Left forelimb (tissue), 1 donor: Measurements from ENCODE around the gene CLCN2.
"Not testable (repeated sequence)": the region's sequence is repeated elsewhere in the genome, so short reads cannot be mapped to it uniquely, and the experiment has no call there.

Experiments used
- DNase-seq: peaks from one replicate; pipeline ENCODE4 v3.0.0-alpha.2; 2018; ENCODE audit warnings: low spot score

The CLCN2 gene

DNA sequence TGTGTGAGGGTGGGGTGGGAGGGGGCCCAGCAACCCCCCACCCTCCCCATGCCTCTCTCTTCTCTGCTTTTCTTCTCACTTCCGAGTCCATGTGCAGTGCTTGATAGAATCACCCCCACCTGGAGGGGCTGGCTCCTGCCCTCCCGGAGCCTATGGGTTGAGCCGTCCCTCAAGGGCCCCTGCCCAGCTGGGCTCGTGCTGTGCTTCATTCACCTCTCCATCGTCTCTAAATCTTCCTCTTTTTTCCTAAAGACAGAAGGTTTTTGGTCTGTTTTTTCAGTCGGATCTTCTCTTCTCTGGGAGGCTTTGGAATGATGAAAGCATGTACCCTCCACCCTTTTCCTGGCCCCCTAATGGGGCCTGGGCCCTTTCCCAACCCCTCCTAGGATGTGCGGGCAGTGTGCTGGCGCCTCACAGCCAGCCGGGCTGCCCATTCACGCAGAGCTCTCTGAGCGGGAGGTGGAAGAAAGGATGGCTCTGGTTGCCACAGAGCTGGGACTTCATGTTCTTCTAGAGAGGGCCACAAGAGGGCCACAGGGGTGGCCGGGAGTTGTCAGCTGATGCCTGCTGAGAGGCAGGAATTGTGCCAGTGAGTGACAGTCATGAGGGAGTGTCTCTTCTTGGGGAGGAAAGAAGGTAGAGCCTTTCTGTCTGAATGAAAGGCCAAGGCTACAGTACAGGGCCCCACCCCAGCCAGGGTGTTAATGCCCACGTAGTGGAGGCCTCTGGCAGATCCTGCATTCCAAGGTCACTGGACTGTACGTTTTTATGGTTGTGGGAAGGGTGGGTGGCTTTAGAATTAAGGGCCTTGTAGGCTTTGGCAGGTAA lies 15.9 kb downstream of the CLCN2 start:
- no peak for DNase-seq

DNA sequence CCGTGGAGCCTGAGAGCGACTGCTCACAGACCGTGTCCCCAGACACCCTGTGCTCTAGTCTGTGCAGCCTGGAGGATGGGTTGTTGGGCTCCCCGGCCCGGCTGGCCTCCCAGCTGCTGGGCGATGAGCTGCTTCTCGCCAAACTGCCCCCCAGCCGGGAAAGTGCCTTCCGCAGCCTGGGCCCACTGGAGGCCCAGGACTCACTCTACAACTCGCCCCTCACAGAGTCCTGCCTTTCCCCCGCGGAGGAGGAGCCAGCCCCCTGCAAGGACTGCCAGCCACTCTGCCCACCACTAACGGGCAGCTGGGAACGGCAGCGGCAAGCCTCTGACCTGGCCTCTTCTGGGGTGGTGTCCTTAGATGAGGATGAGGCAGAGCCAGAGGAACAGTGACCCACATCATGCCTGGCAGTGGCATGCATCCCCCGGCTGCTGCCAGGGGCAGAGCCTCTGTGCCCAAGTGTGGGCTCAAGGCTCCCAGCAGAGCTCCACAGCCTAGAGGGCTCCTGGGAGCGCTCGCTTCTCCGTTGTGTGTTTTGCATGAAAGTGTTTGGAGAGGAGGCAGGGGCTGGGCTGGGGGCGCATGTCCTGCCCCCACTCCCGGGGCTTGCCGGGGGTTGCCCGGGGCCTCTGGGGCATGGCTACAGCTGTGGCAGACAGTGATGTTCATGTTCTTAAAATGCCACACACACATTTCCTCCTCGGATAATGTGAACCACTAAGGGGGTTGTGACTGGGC lies 16.7 kb downstream of the CLCN2 start:
- DNase-seq: no peak

DNA sequence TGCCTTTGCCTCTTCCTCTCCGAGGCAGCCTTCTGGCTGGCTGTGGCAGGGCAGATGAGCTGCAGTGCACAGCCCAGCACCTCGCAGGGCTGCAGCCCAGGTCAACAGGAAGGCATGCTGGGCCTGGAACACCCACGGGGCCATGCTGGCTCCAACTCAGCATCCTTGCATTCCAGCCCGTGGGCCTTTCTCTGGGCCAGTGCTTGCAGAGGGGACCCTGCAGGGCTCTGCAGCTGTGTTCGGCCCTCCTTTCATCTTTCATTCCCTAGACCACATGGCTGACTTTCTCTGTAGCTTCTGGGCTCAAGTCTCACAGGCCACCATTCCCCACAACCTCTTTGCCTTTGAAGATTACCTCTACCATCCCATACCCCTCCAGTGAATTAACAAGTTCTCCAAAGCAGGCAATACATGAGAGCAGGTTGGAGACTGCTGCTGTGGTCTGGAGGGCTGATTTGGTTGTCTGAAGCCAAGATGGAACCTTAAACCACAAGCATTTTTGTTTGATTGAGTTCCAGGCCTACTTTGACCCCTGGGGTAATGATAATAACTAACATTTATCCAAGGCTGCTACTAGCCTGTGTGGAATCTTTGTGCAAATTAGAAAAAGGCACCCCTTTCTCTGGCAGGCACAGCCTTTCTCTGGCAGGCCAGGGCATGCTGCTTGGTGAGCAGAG lies 18.1 kb downstream of the CLCN2 start:
- no peak for DNase-seq

GRCh38 chr3:184341925-184342324 lies 19.5 kb downstream of the CLCN2 start:
- DNase-seq: no peak

DNA sequence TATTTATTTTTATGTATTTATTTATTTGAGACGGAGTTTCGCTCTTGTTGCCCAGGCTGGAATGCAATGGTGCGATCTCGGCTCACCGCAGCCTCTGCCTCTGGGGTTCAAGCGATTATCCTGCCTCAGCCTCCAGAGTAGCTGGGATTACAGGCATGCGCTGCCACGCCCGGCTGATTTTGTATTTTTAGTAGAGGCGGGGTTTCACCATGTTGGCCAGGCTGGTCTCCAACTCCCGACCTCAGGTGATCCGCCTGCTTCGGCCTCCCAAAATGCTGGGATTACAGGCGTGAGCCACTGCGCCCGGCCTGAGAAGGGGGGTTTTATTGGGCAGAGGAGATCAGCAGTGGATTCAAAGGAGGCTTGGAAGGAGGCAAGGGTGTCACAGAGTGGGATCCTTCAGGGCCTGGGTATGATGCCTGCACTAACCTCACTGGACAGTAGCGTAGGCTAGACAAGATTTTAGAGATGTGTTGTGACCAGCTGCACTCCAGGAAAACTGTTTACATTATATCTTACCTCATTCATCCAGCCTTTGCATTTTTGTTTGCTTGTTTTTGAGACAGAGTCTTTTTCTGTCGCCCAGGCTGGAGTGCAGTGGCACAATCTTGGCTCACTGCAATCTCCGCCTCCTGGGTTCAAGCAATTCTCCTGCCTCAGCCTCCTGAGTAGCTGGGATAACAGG lies 21.8 kb downstream of the CLCN2 start:
- DNase-seq: not testable (repeated sequence)

- no peak for DNase-seq
Observed at GRCh38 chr3:184339001-184339400, 22.4 kb downstream of the CLCN2 start.

DNA sequence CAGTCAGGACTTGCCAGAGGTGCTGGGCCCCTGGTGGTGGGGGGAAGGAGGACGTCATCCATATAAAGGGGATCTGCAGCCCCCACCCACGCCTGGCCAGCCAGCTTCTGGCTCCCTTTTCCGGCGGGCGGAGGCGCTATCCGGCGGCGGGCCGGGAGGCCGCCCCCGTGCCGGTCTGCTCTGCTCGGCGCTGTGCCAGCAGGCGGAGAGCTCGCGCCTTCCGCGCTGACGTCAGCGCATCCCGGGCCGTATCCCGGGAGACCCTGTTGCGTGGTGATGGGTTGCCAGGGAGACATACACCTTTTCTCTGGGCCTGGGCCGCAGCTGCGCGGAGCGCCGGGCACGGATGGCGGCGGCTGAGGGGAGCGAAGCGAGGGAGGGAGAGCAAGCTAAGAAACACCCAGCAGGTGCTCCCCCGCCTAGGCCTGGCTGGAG lies 22.9 kb downstream of the CLCN2 start:
- DNase-seq: peak; percentile 88

DNA sequence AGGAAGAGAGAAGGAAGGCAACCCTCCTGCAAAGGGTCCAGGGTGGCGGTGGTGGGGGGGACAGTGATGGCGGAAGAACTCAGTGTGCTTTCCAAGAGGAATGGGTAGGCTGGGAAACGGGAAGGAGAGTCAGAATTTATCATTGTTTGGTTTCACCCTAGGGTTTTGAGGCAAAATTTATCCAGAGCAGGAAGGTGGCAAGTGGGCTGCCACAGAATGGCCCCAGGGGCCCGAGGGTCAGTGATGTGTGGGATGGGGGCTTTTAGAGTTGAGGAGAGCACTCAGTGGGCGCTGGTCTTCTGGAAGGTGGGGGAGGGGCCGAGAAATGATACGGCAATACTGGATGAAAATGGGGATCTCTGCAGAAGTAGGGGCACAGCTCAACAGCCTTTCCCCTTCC lies 23.4 kb downstream of the CLCN2 start:
- DNase-seq: no peak

DNA sequence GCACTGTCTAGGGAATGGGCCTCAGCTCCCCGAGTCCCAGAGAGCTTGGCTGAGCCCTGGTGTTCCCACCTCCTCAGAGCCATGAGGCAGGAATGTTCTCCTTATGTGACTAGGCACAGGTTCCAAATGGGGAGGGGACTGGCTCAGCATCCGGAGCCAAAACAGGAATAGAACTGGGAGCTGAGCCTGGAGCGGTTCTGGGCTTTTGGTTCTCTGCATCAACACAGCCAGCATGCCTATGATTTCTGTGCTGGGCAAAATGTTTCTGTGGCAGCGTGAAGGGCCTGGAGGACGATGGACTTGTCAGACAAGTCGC lies 24.0 kb downstream of the CLCN2 start, which contains the start of gene FAM131A:
Gene FAM131A, plus strand, starts transcription at position 202 of the 316 bp plus-strand sequence. Its CDS starts 31 bp downstream, at position 233.
- peak; percentile 82 for DNase-seq

DNA sequence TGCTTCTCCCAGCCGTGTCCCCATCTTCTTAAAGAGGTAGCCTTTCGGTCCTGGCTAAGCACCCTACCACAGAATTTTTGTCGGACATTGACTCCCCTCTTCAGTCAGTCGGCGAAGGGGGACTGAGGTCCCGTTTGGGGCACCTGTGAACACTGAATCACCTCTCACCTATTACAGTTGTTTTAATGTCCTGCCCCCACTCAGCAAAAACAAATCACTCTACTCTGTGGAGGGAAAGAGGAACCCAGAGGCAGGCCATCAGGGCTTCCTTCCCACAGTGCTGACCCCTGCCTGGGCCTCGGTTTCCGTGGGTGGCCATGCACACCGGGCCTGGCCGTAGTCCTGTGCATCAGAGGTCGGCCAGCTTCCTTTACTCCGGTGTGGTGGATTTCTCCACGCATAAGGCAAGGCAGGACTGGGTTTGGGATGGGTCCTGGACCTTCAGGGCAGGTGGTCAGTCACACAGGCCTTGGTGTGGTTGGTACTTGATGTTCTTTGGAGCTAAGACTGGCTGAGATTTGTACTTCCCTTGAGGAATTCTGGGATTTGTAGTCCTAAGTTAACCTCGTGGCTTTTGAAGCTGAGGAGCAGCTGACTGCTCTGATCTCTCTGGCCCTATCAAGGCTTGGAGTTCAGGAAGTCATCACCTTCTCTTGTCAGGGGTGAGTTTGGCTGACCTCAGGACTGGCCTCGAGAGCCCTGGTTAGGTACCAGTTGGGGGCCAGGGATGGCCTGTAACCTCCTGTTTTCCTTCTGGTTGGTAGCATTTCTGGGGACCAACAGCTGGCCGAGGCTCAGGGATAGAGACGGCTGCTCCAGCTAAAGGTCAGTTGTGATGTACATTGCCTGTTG lies 24.6 kb downstream of the CLCN2 start:
- DNase-seq: no peak

GRCh38 chr3:184335661-184336546 lies 25.5 kb downstream of the CLCN2 start:
- peak; percentile 93 for DNase-seq

DNA sequence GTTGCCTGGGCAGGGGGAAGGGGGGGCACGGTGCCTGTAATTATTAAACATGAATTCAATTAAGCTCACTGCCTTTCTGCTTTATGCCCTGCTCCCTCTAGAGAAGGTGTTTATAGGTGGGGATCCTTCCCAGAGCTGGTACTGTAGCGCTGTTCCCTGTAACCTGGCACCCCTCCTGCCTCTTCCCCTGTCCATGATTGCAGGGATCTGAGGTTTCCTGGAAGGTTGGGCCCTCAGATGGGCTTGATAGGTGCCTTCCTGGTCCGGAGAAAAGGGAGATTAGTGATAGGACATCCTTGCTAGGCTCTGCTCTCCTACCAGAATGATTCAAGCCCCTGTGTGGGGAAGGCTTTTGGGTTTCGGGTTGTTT lies 26.1 kb downstream of the CLCN2 start:
- no peak for DNase-seq

- DNase-seq: no peak
Observed at GRCh38 chr3:184334470-184335158, 26.8 kb downstream of the CLCN2 start.

- DNase-seq: no peak
Observed at GRCh38 chr3:184333700-184334099, 27.7 kb downstream of the CLCN2 start.

DNA sequence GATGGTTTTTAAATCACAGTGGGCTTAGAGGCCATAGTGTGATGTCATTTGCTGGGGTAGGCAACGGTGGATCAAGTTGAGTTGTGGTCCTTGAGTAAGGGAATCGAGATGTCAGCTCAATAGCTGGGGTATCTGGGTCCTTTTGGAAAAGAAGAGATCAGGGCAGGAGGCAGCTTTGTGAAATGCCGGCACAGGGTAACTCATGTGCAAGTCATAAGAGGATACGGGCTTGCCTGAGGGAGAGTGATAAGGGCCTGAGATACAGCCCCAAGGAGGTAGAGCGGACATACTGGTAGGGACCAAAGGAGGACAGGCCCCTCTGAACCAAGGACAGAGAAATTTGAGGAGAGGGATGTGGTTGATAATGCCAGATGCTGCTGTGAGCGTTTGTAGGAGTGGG lies 28.2 kb downstream of the CLCN2 start:
- no peak for DNase-seq

GRCh38 chr3:184332370-184333090 lies 28.9 kb downstream of the CLCN2 start:
- no peak for DNase-seq

DNA sequence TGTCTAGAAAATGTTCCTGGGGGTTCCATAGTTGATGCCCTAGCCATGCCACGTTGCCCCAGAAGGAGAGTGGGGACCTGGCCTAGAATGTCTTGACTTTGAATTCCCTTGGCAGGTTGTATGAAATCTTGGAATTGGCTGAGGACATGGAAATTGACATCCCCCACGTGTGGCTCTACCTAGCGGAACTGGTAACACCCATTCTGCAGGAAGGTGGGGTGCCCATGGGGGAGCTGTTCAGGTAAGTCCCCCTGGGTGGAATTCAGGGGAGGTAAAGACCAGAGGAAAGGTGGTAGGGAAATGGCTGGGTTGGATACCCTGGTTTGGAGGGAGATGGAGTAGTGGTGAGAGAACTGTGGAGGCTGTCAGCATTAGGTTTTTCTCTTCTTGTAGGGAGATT lies 32.9 kb downstream of the CLCN2 start:
- no peak for DNase-seq

- DNase-seq: no peak
Observed at GRCh38 chr3:184327171-184327570, 34.2 kb downstream of the CLCN2 start.
